Psoas muscle (tissue), 8 donors: ENCODE data around the gene COPG1. TPM values are rescaled to one million over a fixed set of nuclear protein-coding genes. Genes with fewer than 3 reads are reported as not detected.
A peak's percentile ranks its signal among the peaks of the same experiment; 100 is the strongest.

Experiments
- ATAC-seq, 4 donors: fragments of 200-7000 bp; cut with Tn5 transposase; one replicate each; pipeline ENCODE4 v1.9.1; 2020; ENCODE audit warnings: moderate library complexity in 3 of 4, mild to moderate bottlenecking in 2 of 4
- DNase-seq, 2 donors: peaks; one replicate each; pipeline ENCODE4 v3.0.0-alpha.2; 2020
- H3K27ac ChIP-seq: fragments of 200-600 bp; one replicate; pipeline ENCODE4 v1.8.0; 2022
- H3K27me3 ChIP-seq, 3 donors: fragments of 200-600 bp in 1 of 3; one replicate each; pipeline versions ENCODE4 v1.6.1 to v1.8.0; 2013 to 2022; ENCODE audit warnings: low read length in 2 of 3, mild to moderate bottlenecking in 2 of 3, moderate library complexity in 1 of 3; ENCODE audit not compliant: insufficient read depth in 3 of 3
- H3K36me3 ChIP-seq, 2 donors: fragments of 200-600 bp in 1 of 2; one replicate each; pipeline versions ENCODE4 v1.6.1 to v1.8.0; 2013 to 2022; ENCODE audit warnings: low read depth in 1 of 2, mild to moderate bottlenecking in 1 of 2, moderate library complexity in 1 of 2; ENCODE audit not compliant: insufficient read depth in 1 of 2
- H3K4me1 ChIP-seq: fragments of 200-600 bp; one replicate; pipeline ENCODE4 v1.8.0; 2022
- H3K4me3 ChIP-seq: fragments of 200-600 bp; one replicate; pipeline ENCODE4 v1.8.0; 2022; ENCODE audit warnings: mild to moderate bottlenecking
- H3K9me3 ChIP-seq: fragments of 200-600 bp; one replicate; pipeline ENCODE4 v1.8.0; 2022
- CTCF ChIP-seq: fragments of 200-600 bp; IDR thresholded peaks from one replicate; pipeline ENCODE4 v1.8.0; 2022; ENCODE audit warnings: antibody characterized with exemption
- WGBS, 3 donors: extraction: QIAGEN DNeasy Blood & Tissue Kit; methylation state at CpG; one replicate each; pipeline versions ENCODE4 v1.1.6 to v1.1.7; 2013; 5-methylcytosine and 5-hydroxymethylcytosine counted together
- intact Hi-C, 2 donors: fragments of 100-400 bp; cut with DNase I; formaldehyde crosslinking; loops; one replicate each; pipeline versions ENCODE4 v1.11.0 to v1.14.2; 2022
- polyA plus RNA-seq, 3 donors: library from polyadenylated mRNA; stranded (reverse); fragments of 200-250 nt; gene quantifications; one replicate each; pipeline ENCODE4 v1.2.3, GENCODE V29; 2013
- total RNA-seq, 4 donors: library from RNA; stranded (reverse); fragmentation: NEBNext Ultra II Directional in 2 of 4; extraction: Animal tissue kit (Norgen Biotek cat#: 25700) in 2 of 4; gene quantifications; one replicate each; pipeline versions ENCODE4 v1.2.1 to v1.2.4, GENCODE V29; 2021 to 2023
- donor health status: healthy with polysubstance abuse.
- donor health status: DM: no; HTN: no; CAD: no; lungs with moderate emphysema.
- donor health status: Bipolar disorder and iron deficiency.
- donor health status: healthy.
- donor health status: DM: yes; HTN: yes; CAD: no.
- donor health status: DM: no; HTN: no; CAD: no.
- donor health status: DM: no; HTN: no; CAD: no.
- donor health status: DM: yes; HTN: yes; CAD: no.

The COPG1 gene
- total and polyA plus RNA-seq, 7 donors = 58.4 to 96.1 (median 66.9) TPM

- 2% methylated on average over 49 to 53 of the region's 53 CpGs for WGBS, 3 donors
- ATAC-seq = peak; percentile 42 to 51 (median 46)
- intact Hi-C loops = no loop called here
Measured at GRCh38 chr3:129314386-129315222, 65.2 kb downstream of the COPG1 start.

GRCh38 chr3:129315223-129315997 lies 66.0 kb downstream of the COPG1 start:
- no peak for TF ChIP-seq CTCF
- peak overlapping the region; percentile 89 for H3K27ac ChIP-seq
- H3K27me3 ChIP-seq = no peaks in the 10 kb centered on the region
- peaks cover 12% of the 10 kb centered on the region for H3K4me1 ChIP-seq
- intact Hi-C loops = no loop called here
- peak overlapping the region; percentile 97 for H3K4me3 ChIP-seq
- H3K9me3 ChIP-seq = no peaks in the 10 kb centered on the region
- WGBS, 3 donors = 0% methylated on average over 75 to 80 of the region's 80 CpGs
- no peaks in the 10 kb centered on the region for H3K36me3 ChIP-seq
- peak; percentile 48 to 72 for DNase-seq
- ATAC-seq = peak in 3 of 4 donors; percentile 16 to 22 (median 16)

More at GRCh38 chr3:129314386-129315222, 65.2 kb downstream of the COPG1 start:
- Histone ChIP-seq H3K27me3 (no peaks in the 10 kb centered on the region), H3K4me3 (peak overlapping the region; percentile 97), H3K27ac (peak overlapping the region; percentile 89), H3K4me1 (peaks cover 12% of the 10 kb centered on the region), H3K36me3 (no peaks in the 10 kb centered on the region), H3K9me3 (no peaks in the 10 kb centered on the region)
- DNase-seq = peak; percentile 83 to 89
- no peak for TF ChIP-seq CTCF

- ATAC-seq (no peak), DNase-seq (no peak)
- Histone ChIP-seq H3K27ac (peak overlapping the region; percentile 89), H3K4me3 (peak overlapping the region; percentile 97), H3K9me3 (no peaks in the 10 kb centered on the region), H3K36me3 (no peaks in the 10 kb centered on the region), H3K4me1 (peaks cover 12% of the 10 kb centered on the region), H3K27me3 (no peaks in the 10 kb centered on the region)
- intact Hi-C loops = no loop called here
- 0 to 1% (median 0%) methylated on average over 12 to 34 of the region's 34 CpGs for WGBS, 3 donors
- no peak for TF ChIP-seq CTCF
Measured at GRCh38 chr3:129315998-129316247, 66.5 kb downstream of the COPG1 start.

- ATAC-seq = peak; percentile 67 to 81 (median 78)
- peak; percentile 44 for TF ChIP-seq CTCF
- WGBS, 3 donors = 0 to 1% (median 0%) methylated on average over 59 to 65 of the region's 65 CpGs
Measured at GRCh38 chr3:129316248-129317013, 67.0 kb downstream of the COPG1 start.

More at GRCh38 chr3:129316248-129317013, 67.0 kb downstream of the COPG1 start:
- no peaks in the 10 kb centered on the region for H3K27me3 ChIP-seq
- H3K27ac ChIP-seq = peak overlapping the region; percentile 89
- DNase-seq = peak; percentile 86 to 93
- H3K36me3 ChIP-seq = no peaks in the 10 kb centered on the region
- intact Hi-C loops = no loop called here
- peak overlapping the region; percentile 97 for H3K4me3 ChIP-seq
- peaks cover 12% of the 10 kb centered on the region for H3K4me1 ChIP-seq
- H3K9me3 ChIP-seq = no peaks in the 10 kb centered on the region
